H1 (cell line): Measurements from ENCODE around the gene STAT5A. TPM values are rescaled to one million over a fixed set of nuclear protein-coding genes. Genes with fewer than 3 reads are reported as not detected.

ENCODE experiments used
- ASH2L ChIP-seq: fragments of 200-600, 300-600 bp; sonication (generic); IDR thresholded peaks from one replicate; pipeline ENCODE4 v1.7.1; 2017; ENCODE audit warnings: low read length
- CHD2 ChIP-seq: IDR thresholded peaks from 2 replicates; pipeline ENCODE4 v1.6.1; 2012; ENCODE audit warnings: low read length, improper control_type of control experiment
- CREB1 ChIP-seq: IDR thresholded peaks from 2 replicates; pipeline ENCODE4 v1.6.1; 2012; ENCODE audit warnings: inconsistent platforms
- FOSL1 ChIP-seq: IDR thresholded peaks from 2 replicates; pipeline ENCODE4 v1.6.1; 2011; ENCODE audit warnings: mild to moderate bottlenecking, low read depth, low read length, moderate library complexity; ENCODE audit not compliant: insufficient read depth
- GTF2F1 ChIP-seq: IDR thresholded peaks from 2 replicates; pipeline ENCODE4 v1.6.1; 2012; ENCODE audit warnings: low read depth, low read length, improper control_type of control experiment, borderline replicate concordance
- KDM4A ChIP-seq: IDR thresholded peaks from one replicate; pipeline ENCODE4 v1.7.1; 2012; ENCODE audit warnings: low read depth, mild to moderate bottlenecking, moderate library complexity, low read length, inconsistent platforms; ENCODE audit not compliant: severe bottlenecking
- NANOG ChIP-seq: IDR thresholded peaks from 2 replicates; pipeline ENCODE4 v1.6.1; 2011; ENCODE audit warnings: low read length, low read depth, mild to moderate bottlenecking, inconsistent platforms; ENCODE audit not compliant: insufficient read depth, poor library complexity, severe bottlenecking
- SP1 ChIP-seq: IDR thresholded peaks from 2 replicates; pipeline ENCODE4 v1.6.1; 2011; ENCODE audit warnings: low read depth, low read length
- TAF1 ChIP-seq: IDR thresholded peaks from 2 replicates; pipeline ENCODE4 v1.6.1; 2011; ENCODE audit warnings: mild to moderate bottlenecking, low read depth, low read length
- TCF12 ChIP-seq: IDR thresholded peaks from 2 replicates; pipeline ENCODE4 v1.6.1; 2011; ENCODE audit warnings: low read depth, mild to moderate bottlenecking, low read length
- polyA plus RNA-seq, 7 experiments: library from polyadenylated mRNA; depleted of rRNA in 3 of 7; stranded (reverse) in 5 of 7; unstranded in 2 of 7; fragments of >200 nt in 5 of 7; fragments of 200-250 nt in 2 of 7; gene quantifications; 1 replicate in 5 of 7; 2 replicates in 1 of 7; 4 replicates in 1 of 7; pipeline versions ENCODE4 v1.2.1 to v1.2.3, GENCODE V29; 2011 to 2013; ENCODE audit warnings: missing spikeins in 2 of 7, mixed read lengths in 2 of 7
- total RNA-seq: library from RNA; stranded (reverse); fragmentation: NEBNext Ultra II Directional; extraction: Animal tissue kit (Norgen Biotek cat#: 25700); gene quantifications from 2 replicates; pipeline ENCODE4 v1.2.1, GENCODE V29; 2021

STAT5A gene
- total and polyA plus RNA-seq, 2 of the 8 experiments (the other 6 are each of a cell fraction or from before 2014, with no cell fraction given) = 4.2 to 5.4 TPM

GRCh38 chr17:42312285-42313130 is 24.2 kb downstream of the STAT5A start (continued):
- TF ChIP-seq KDM4A = no peak
- no peak for TF ChIP-seq GTF2F1
- TF ChIP-seq FOSL1 = no peak
- peak; percentile 49; the same call in 1 of the 2 replicates for TF ChIP-seq TAF1
- no peak for TF ChIP-seq SP1
- TF ChIP-seq TCF12 = no peak
- peak; percentile 24 for TF ChIP-seq NANOG
- peak; percentile 34 for TF ChIP-seq ASH2L
- TF ChIP-seq CREB1 = no peak
- no peak for TF ChIP-seq CHD2
